ENCODE results near the gene LHFPL6.

DNA sequence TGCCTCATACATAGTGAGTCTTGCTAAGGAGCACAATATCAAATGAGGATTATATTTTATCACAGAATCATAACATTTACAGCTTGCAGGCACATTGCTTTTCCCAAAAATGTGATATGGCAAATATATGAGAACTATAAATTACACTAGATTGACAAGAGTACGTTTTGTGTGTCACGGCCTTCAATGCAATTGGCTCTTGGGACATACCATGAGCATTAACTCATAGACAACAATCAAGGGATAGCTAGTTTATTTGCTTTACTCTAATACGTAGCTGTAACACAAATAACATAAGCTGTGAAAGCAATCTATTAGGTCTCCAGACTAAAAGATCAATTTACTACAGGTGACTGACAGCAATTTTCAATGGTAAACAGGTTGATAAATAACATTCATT lies 17.8 kb downstream of the LHFPL6 start:
- TF ChIP-seq, protein P1, sequence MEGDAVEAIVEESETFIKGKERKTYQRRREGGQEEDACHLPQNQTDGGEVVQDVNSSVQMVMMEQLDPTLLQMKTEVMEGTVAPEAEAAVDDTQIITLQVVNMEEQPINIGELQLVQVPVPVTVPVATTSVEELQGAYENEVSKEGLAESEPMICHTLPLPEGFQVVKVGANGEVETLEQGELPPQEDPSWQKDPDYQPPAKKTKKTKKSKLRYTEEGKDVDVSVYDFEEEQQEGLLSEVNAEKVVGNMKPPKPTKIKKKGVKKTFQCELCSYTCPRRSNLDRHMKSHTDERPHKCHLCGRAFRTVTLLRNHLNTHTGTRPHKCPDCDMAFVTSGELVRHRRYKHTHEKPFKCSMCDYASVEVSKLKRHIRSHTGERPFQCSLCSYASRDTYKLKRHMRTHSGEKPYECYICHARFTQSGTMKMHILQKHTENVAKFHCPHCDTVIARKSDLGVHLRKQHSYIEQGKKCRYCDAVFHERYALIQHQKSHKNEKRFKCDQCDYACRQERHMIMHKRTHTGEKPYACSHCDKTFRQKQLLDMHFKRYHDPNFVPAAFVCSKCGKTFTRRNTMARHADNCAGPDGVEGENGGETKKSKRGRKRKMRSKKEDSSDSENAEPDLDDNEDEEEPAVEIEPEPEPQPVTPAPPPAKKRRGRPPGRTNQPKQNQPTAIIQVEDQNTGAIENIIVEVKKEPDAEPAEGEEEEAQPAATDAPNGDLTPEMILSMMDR (IDR thresholded peaks at IDR 0.05), result no peak
- TF ChIP-seq POLR2A (IDR thresholded peaks at IDR 0.05), result no peak

Measured in esophagus squamous epithelium (tissue), 4 donors.